ENCODE data around the gene TWIST2. TPM values are rescaled to one million over a fixed set of nuclear protein-coding genes. Genes with fewer than 3 reads are reported as not detected.

The TWIST2 gene
- total and polyA plus RNA-seq, 2 donors: 20.5 to 25.1 TPM

- H3K4me3 ChIP-seq (ENCODE audit: low read depth, low read length): no peak overlapping the region
- H3K36me3 ChIP-seq (ENCODE audit: insufficient read depth): no peaks in the 10 kb centered on the region
- no peak overlapping the region for H3K27ac ChIP-seq (ENCODE audit: low read depth)
- no peak for DNase-seq (ENCODE audit: extremely low spot score)
- no peaks in the 10 kb centered on the region for H3K4me1 ChIP-seq (ENCODE audit: insufficient read depth)
- WGBS: 83% methylated on average over 16 of the region's 16 CpGs
Observed at GRCh38 chr2:238916176-238916874, 68.4 kb downstream of the TWIST2 start.

DNA sequence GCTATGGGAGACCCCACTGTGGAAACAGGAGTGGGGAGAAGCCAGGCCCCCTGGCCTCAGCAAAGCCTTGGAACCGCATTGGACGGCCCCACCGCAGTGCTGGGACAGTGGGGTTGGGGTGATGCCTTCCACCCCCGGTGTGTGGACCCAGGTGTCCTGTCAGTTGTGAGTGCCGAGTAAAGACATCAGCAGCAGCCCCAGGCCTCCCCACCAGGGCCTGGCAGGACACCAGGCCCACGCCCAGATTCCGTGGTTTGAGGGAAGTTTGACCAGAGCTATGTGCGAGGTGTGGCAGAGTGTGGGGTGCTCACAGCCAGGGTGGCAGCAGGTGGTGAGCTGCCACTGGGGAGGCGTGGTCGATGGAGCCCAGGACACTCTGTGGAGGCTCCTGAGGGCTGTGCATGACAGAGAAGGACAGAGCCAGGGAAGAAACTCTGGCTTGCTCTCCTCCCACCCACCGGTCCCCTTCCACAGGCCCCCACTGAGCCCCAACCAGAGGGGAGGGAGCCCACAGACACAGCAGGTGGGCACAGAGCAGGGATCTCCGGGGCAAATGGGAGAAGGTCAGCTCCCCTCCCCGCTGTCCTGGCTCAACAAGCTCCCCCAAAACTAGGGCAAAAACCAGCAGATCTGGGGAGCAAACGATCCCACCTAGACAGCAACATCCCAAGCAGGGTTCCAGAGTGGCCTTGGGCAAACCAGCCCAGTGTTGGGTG is 69.1 kb downstream of the TWIST2 start:
- H3K4me3 ChIP-seq (ENCODE audit: low read depth, low read length): no peak overlapping the region
- 79% methylated on average over 14 of the region's 14 CpGs for WGBS
- H3K4me1 ChIP-seq (ENCODE audit: insufficient read depth): no peaks in the 10 kb centered on the region
- H3K36me3 ChIP-seq (ENCODE audit: insufficient read depth): no peaks in the 10 kb centered on the region
- DNase-seq (ENCODE audit: extremely low spot score): no peak
- no peak overlapping the region for H3K27ac ChIP-seq (ENCODE audit: low read depth)

GRCh38 chr2:238919307-238919706 is 71.4 kb downstream of the TWIST2 start:
- Histone ChIP-seq H3K4me3 (ENCODE audit: low read depth, low read length) (no peak overlapping the region), H3K27ac (ENCODE audit: low read depth) (no peak overlapping the region), H3K4me1 (ENCODE audit: insufficient read depth) (no peaks in the 10 kb centered on the region), H3K36me3 (ENCODE audit: insufficient read depth) (no peaks in the 10 kb centered on the region)
- DNase-seq (ENCODE audit: extremely low spot score): no peak
- 70% methylated on average over 11 of the region's 11 CpGs for WGBS

- Histone ChIP-seq H3K4me1 (ENCODE audit: insufficient read depth) (no peaks in the 10 kb centered on the region), H3K4me3 (ENCODE audit: low read depth, low read length) (no peak overlapping the region), H3K36me3 (ENCODE audit: insufficient read depth) (no peaks in the 10 kb centered on the region), H3K27ac (ENCODE audit: low read depth) (no peak overlapping the region)
- 84% methylated on average over 3 of the region's 3 CpGs for WGBS
- no peak for DNase-seq (ENCODE audit: extremely low spot score)
Observed at GRCh38 chr2:238920053-238920452, 72.2 kb downstream of the TWIST2 start.

DNA sequence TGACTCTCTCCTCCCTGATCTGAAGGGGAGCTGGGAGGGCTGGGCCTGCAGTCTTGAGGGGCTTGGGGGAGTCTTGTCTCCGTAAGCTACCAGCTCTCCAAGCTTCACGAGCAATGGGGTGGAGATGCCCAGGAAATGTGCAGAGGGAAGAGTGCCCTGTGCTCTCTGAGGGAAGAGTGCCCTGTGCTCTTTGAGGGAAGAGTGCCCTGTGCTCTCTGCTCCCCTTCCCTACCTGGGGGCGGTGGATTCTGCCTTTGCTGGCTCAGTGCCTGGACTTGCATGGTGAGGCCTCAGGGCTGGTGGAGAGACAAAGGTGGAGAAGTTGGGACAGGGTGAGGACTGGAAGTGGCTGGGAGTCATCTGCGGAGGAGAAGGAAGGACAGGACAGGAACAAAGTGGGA is 72.7 kb downstream of the TWIST2 start:
- Histone ChIP-seq H3K36me3 (ENCODE audit: insufficient read depth) (no peaks in the 10 kb centered on the region), H3K4me3 (ENCODE audit: low read depth, low read length) (no peak overlapping the region), H3K4me1 (ENCODE audit: insufficient read depth) (no peaks in the 10 kb centered on the region), H3K27ac (ENCODE audit: low read depth) (no peak overlapping the region)
- 86% methylated on average over 4 of the region's 4 CpGs for WGBS
- no peak for DNase-seq (ENCODE audit: extremely low spot score)

- H3K36me3 ChIP-seq (ENCODE audit: insufficient read depth): no peaks in the 10 kb centered on the region
- H3K4me3 ChIP-seq (ENCODE audit: low read depth, low read length): no peak overlapping the region
- no peaks in the 10 kb centered on the region for H3K4me1 ChIP-seq (ENCODE audit: insufficient read depth)
- H3K27ac ChIP-seq (ENCODE audit: low read depth): no peak overlapping the region
- no peak for DNase-seq (ENCODE audit: extremely low spot score)
- WGBS: 89% methylated on average over 8 of the region's 8 CpGs
Observed at GRCh38 chr2:238921259-238921658, 73.4 kb downstream of the TWIST2 start.

GRCh38 chr2:238921681-238922319 is 73.9 kb downstream of the TWIST2 start:
- no peak overlapping the region for H3K27ac ChIP-seq (ENCODE audit: low read depth)
- H3K4me1 ChIP-seq (ENCODE audit: insufficient read depth): no peaks in the 10 kb centered on the region
- H3K4me3 ChIP-seq (ENCODE audit: low read depth, low read length): no peak overlapping the region
- no peak for DNase-seq (ENCODE audit: extremely low spot score)
- 81% methylated on average over 15 of the region's 15 CpGs for WGBS
- no peaks in the 10 kb centered on the region for H3K36me3 ChIP-seq (ENCODE audit: insufficient read depth)

- no peak for DNase-seq (ENCODE audit: extremely low spot score)
- 76% methylated on average over 9 of the region's 9 CpGs for WGBS
- Histone ChIP-seq H3K36me3 (ENCODE audit: insufficient read depth) (no peaks in the 10 kb centered on the region), H3K4me3 (ENCODE audit: low read depth, low read length) (no peak overlapping the region), H3K27ac (ENCODE audit: low read depth) (no peak overlapping the region), H3K4me1 (ENCODE audit: insufficient read depth) (no peaks in the 10 kb centered on the region)
Observed at GRCh38 chr2:238922435-238922834, 74.5 kb downstream of the TWIST2 start.

DNA sequence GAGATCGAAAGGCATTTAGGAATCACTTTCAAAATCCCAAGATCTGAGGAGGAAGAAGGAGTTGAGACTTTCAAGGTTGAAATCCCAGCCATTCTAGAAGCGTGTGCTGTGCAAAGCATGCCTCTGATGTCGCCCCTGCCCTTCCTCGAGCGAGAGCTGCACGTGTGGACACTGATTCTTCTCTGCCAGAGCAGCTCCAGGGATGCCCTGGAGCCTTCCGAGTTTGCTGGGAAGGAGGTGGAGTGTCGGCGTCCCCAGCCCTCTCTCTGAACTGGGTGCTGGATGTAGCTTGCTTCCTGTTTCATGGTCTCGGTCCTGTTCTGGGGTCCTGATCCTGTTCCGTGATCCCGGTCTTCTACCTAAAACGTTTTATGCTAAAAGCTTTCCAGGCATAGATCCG is 76.1 kb downstream of the TWIST2 start:
- DNase-seq (ENCODE audit: extremely low spot score): no peak
- Histone ChIP-seq H3K27ac (ENCODE audit: low read depth) (no peak overlapping the region), H3K4me1 (ENCODE audit: insufficient read depth) (no peaks in the 10 kb centered on the region), H3K4me3 (ENCODE audit: low read depth, low read length) (no peak overlapping the region), H3K36me3 (ENCODE audit: insufficient read depth) (no peaks in the 10 kb centered on the region)
- WGBS: 89% methylated on average over 14 of the region's 14 CpGs

DNA sequence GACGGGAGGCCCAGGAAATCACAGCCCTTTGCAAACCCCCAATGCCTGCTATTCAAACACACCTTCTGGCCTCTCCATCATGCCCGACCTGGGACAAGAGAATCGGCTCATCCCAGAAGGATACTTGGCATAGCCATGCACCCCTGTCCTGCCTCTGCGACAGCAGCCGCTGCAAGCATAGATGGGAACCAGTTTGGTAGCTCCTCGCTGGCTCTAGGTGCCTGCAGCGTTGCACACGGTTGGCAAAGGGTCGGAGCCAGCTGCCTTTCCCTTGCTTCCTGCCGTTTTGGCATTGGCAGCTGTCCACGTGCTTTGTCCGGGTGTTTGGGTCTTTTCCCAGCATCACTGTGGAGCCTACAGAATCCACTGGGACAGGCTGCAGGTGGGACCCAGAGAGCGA is 76.9 kb downstream of the TWIST2 start:
- no peak for DNase-seq (ENCODE audit: extremely low spot score)
- no peaks in the 10 kb centered on the region for H3K4me1 ChIP-seq (ENCODE audit: insufficient read depth)
- WGBS: 66% methylated on average over 13 of the region's 13 CpGs
- H3K27ac ChIP-seq (ENCODE audit: low read depth): no peak overlapping the region
- H3K4me3 ChIP-seq (ENCODE audit: low read depth, low read length): no peak overlapping the region
- H3K36me3 ChIP-seq (ENCODE audit: insufficient read depth): no peaks in the 10 kb centered on the region

DNA sequence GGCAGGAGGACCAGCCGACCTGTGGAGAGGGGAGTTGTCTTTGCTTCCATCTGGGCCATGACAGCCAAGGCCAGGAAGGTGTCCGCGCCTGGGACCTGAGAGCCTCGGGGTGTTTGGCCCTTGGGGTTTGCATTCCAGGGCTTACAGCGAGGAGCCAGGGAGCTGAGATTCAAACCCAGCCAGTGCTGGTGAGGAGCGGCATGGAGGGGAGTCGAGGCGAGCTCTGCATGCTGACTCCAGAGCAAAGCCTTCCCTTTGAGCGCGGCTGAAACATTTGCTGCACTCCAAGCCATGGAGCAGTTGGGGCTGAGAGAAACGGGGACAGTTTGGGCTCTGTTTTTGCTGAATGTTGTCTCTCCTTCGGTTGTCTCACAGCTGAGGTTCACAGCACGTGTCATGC is 77.4 kb downstream of the TWIST2 start:
- H3K36me3 ChIP-seq (ENCODE audit: insufficient read depth): no peaks in the 10 kb centered on the region
- no peak overlapping the region for H3K4me3 ChIP-seq (ENCODE audit: low read depth, low read length)
- 89% methylated on average over 13 of the region's 13 CpGs for WGBS
- H3K4me1 ChIP-seq (ENCODE audit: insufficient read depth): no peaks in the 10 kb centered on the region
- H3K27ac ChIP-seq (ENCODE audit: low read depth): no peak overlapping the region
- no peak for DNase-seq (ENCODE audit: extremely low spot score)

DNA sequence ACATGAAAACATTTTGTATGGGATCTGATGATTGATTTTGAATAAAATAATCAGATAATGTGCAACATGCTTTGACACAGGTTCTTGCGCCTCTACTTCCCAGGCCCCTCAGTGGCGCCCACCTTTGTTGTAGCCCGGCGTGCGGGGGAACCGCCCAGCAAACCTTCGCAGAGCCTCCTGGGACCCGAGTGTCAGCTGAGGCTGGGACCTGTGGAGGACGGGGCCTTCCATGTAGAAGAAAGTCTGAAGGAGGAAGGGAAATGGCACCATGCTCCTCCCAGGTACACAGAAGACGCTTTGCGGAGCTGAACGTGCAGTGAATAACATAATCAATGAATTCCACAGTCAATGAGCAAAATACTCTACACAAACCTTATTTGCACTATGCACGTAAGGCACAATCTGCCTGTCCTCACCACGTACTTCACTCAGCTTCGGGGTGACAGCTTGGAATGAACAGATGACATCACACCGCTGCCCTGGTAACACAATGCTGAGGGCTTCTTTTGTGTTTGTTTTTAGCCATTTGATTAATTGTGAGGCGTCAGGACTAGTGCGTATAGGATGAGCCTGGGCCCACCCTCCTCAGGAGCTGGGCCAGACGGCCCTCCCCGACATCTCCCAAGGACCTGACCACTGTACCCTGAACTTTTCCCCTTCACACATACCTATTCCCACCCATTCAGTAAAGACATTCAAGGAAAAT is 78.1 kb downstream of the TWIST2 start:
- H3K27ac ChIP-seq (ENCODE audit: low read depth): no peak overlapping the region
- no peaks in the 10 kb centered on the region for H3K36me3 ChIP-seq (ENCODE audit: insufficient read depth)
- no peak overlapping the region for H3K4me3 ChIP-seq (ENCODE audit: low read depth, low read length)
- no peak for DNase-seq (ENCODE audit: extremely low spot score)
- WGBS: 89% methylated on average over 20 of the region's 20 CpGs
- no peaks in the 10 kb centered on the region for H3K4me1 ChIP-seq (ENCODE audit: insufficient read depth)

DNA sequence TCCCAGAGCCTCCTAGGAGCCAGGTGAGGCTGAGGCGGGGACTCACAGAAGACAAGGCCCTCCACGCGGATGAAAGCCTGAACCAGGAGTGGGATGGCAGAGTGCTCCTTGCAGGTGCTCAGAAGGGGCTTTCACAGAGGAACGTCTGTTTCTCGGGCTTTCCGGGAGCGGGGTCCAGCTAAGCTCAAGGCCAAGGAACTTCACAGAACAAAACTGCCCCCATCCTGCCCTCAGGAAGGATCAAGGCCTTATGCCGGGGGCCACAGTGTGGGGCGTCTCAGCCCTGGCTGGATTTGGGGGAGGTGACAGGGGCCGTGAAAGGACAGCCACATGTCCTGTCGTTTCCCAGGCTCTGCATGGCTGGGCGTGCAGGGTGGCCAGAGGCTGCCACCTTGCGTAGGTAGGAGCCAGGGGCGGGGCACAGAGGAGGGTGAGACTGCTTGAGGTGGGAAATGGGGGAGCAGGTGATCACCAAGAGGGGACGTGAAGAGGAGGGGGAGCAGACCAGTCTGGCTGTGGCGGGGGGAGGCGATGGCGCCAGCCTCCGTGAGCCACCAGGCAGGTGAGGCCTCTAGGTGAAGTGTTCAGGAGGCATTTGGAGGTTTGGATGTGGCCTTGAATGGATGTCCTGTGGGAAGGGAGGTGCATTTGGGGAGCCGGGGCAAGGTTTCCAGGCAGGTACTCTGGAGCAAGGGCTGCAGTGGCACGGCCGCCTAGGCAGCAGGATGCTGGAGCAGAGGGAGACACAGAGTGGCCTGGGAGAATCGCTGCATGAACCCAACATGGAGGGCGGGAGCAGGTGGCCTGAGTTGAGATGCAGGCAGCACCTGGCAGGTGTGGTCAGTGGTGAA is 79.1 kb downstream of the TWIST2 start:
- Histone ChIP-seq H3K4me1 (ENCODE audit: insufficient read depth) (no peaks in the 10 kb centered on the region), H3K4me3 (ENCODE audit: low read depth, low read length) (no peak overlapping the region), H3K27ac (ENCODE audit: low read depth) (no peak overlapping the region), H3K36me3 (ENCODE audit: insufficient read depth) (no peaks in the 10 kb centered on the region)
- DNase-seq (ENCODE audit: extremely low spot score): no peak
- WGBS: 91% methylated on average over 24 of the region's 24 CpGs

Measured in urinary bladder (tissue), 4 donors.